Endometrial microvascular endothelial cells (primary cell): ENCODE results near the gene SDK2. TPM values are rescaled to one million over a fixed set of nuclear protein-coding genes. Genes with fewer than 3 reads are reported as not detected.

ENCODE experiments used
- in situ Hi-C: cut with HindIII; loops from 2 replicates; pipeline ENCODE4 v1.10.0; 2017; ENCODE audit warnings: low sequenced_read_pairs, low pct_unique_long_range_greater_than_20kb; ENCODE audit errors: inconsistent ontology term
- total RNA-seq: library from RNA; depleted of rRNA; stranded (reverse); fragments of >200 nt; gene quantifications from one replicate; pipeline ENCODE4 v1.2.3, GENCODE V29; 2015; ENCODE audit errors: inconsistent ontology term

SDK2 gene
- total RNA-seq, 1 donor from 2014 or later: not detected

DNA sequence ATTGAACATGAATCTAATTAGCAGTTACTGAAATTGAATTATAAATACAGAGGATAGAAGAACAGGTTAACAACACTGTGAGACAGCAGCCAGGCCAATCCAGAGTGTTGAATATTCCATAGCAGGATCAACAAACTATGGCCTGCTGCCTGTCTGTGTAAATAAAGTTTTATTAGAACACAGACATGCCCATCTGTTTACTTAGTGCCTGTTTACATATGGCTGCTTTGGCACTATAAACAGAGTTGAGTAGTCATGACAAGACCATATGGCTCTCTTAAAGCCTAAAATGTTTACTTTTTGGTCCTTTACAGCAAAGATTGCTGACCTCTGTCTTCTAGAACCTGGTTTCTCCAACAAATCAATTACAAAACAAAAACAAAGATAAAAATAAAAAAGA, 217.0 kb downstream of the SDK2 start:
- in situ Hi-C loops: no loop called here

GRCh38 chr17:73424571-73424970, 219.7 kb downstream of the SDK2 start:
- in situ Hi-C loops: no loop called here

DNA sequence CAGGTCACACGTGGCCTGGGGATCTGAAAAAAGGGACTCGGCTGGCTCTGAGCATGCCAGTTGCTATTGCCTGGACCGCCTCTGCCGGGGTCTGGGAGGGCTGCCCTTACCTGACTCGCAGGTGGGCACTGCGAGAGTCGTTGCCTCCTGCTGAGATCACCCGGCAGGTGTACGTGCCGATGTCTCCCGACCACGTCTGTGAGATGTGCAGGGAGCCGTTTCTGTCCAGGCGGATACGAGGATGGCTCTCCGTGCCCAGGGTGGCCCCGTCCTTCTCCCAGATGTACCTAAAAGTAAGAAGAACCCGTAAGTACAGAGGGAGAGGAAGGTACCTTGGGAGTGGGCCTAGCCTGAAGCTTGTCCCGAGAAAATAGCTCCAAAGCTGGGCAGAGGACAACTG, 220.4 kb downstream of the SDK2 start:
- in situ Hi-C loops: no loop called here

GRCh38 chr17:73423159-73423715, 221.0 kb downstream of the SDK2 start:
- in situ Hi-C loops: no loop called here

GRCh38 chr17:73422121-73422520, 222.1 kb downstream of the SDK2 start:
- in situ Hi-C loops: no loop called here

- in situ Hi-C loops: no loop called here
These were observed 223.3 kb downstream of the SDK2 start for GRCh38 chr17:73420897-73421296.

DNA sequence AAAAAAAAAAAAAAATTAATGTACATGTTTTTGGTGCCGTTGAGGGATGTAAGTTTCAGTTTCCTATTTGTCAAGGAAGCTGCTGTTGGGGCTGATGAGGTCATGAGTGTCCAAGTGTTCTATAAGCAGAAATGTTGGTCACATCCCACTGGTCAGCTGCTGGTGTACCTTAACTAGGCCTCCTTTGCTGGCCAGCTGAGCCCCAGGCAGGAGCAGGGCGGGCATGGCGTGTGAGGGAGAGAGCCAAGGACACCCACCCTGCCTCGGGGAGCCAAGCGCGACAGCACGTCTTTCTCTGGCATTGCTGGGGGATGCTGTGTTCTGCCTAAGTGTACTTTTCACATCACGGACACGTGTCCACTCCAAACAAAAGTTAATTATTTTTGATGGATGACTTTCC, 224.4 kb downstream of the SDK2 start:
- in situ Hi-C loops: no loop called here

DNA sequence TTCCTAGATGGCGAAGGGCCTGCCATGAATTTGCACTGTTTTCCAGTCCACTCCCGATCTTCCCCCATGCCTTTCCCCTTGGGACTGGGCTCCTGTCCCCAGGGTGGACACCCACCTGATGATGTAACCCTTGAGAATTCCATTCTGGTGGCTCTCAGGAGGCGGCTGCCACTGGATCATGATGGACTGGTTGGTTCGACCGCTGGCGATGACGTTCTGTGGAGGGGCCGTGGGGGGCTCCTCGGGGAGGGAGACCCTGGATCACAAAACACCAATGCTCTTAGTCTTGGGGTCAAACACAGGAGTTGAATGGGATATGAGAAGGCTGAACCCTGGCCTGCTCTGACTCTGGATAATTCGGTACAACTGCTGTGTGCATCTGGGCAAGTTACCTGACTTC, 225.2 kb downstream of the SDK2 start:
- in situ Hi-C loops: no loop called here

GRCh38 chr17:73415782-73416181, 228.5 kb downstream of the SDK2 start:
- in situ Hi-C loops: no loop called here

DNA sequence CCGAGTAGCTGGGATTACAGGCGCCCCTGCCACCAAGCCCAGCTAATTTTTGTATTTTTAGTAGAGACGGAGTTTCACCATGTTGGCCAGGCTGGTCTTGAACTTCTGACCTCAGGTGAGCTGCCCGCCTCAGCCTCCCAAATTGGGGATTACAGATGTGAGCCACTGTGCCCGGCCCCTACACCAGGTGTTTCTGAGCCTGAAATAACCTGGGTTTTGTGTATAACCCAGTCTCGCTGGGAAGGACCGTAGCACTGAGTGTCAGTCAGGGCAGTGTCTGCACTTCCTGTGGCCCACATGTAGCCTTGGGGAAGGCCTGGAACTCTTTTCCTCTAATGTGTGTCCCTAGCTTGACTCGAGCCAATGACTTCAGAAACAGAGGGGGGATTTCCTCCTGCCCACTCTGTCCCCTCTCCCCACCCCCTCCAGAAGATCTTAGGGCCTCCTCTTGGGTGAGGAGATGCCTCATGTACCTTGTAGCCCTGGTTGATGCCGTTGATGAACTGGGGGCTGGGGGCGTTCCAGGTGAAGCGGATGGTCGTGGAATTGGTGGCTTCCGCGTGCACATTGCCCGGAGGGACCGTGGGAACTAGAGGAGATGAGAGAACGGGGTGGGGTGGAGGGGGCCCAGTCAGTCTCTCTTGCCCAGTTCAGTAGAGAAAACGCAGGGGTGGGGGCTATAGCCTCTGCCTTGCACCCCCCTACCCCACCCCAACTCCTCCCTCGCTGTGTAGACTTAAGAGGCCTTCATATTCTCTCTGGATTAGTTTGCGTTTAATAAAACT, 229.9 kb downstream of the SDK2 start:
- in situ Hi-C loops: no loop called here

DNA sequence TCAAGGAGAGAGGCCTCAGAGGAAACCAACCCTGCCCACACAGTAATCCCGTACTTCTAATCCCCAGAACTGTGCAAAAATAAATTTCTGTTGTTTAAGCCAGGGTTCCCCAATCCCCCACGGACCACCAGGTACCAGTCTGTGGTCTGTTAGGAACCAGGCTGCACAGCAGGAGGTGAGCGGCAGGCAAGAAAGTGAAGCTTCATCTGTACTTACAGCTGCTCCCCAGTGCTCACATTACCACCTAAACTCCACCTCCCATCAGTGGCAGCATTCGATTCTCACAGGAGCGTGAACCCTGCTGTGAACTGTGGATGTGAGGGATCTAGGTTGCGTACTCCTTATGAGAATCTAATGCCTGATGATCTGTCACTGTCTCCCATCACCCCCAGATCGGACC, 231.3 kb downstream of the SDK2 start:
- in situ Hi-C loops: no loop called here

- in situ Hi-C loops: no loop called here
These were observed 232.9 kb downstream of the SDK2 start for GRCh38 chr17:73411313-73411747.

GRCh38 chr17:73410586-73411312, 233.5 kb downstream of the SDK2 start:
- in situ Hi-C loops: no loop called here

DNA sequence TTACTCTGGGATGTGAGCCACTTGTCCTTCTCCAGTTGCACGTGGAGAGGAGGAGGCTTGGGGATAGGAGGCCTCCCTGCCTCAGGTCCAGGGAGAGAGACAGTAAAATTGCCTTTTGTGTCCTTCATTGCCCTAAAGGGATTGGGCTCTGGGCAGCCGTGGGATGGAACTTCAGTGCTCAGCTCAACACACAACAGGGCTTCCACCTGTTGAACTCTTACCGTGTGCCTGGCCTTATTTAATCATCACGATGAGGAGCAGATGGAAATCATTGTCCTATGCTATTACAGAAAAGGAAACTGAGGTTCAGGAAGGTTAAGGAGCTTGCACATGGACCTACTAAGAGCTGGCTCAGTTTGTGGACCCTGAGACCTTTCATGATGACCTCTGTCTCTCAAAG, 240.0 kb downstream of the SDK2 start:
- in situ Hi-C loops: no loop called here

GRCh38 chr17:73402466-73402865, 241.8 kb downstream of the SDK2 start:
- in situ Hi-C loops: no loop called here

- in situ Hi-C loops: no loop called here
These were observed 242.3 kb downstream of the SDK2 start for GRCh38 chr17:73401911-73402310.

DNA sequence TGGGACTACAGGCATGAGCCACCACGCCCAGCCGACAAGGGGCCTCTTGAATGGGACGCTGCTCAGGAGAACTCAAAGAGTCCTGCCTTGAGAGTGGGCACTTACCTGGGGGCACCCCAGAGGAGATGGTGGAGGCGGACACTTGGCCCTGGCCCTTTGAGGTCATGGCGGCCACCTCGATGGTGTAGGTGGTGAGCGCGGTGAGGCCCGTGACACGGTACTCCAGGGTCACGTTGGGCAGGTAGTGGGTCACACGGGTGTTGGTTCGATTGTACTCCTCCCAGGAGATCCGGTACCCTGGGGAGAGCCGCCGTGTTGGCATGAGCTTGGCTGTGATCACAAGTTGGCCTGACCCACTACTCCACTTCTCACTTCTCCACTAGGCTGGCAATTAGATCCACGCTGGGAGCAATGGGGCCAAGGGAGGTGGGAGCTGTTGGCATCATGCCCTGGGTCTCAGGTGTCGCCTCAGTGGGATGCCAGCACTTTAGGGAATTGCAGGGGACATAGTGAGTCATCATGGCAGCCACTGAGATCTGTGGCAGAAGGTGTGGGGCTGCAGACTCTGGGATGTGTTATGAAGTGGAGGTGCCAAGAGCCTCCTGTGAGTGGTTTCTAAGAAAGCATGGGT, 243.2 kb downstream of the SDK2 start:
- in situ Hi-C loops: no loop called here

- in situ Hi-C loops: no loop called here
These were observed 245.2 kb downstream of the SDK2 start for GRCh38 chr17:73399056-73399455.

GRCh38 chr17:73397856-73398540, 246.2 kb downstream of the SDK2 start:
- in situ Hi-C loops: no loop called here
